ENCODE measurements around the gene PRKAR2B.

DNA sequence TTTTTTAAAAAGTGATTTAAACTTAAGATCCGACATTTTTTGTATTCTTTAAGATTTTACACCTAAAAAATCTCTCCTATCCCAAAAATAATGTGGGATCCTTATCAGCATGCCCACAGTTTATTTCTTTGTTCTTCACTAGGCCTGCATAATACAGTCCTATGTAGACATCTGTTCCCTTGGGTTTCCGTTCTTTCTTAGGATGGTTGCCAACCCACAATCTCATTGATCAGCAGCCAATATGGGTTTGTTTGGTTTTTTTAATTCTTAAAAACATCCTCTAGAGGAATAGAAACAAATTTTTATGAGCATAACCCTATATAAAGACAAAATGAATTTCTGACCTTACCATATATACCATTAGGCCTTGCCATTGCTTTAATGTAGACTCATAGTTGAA is 115.9 kb downstream of the PRKAR2B start:
- no peak for TF ChIP-seq POLR2A (IDR thresholded peaks at IDR 0.05)
- TF ChIP-seq POLR2AphosphoS5 (IDR thresholded peaks at IDR 0.05): no peak
- TF ChIP-seq, protein P1, sequence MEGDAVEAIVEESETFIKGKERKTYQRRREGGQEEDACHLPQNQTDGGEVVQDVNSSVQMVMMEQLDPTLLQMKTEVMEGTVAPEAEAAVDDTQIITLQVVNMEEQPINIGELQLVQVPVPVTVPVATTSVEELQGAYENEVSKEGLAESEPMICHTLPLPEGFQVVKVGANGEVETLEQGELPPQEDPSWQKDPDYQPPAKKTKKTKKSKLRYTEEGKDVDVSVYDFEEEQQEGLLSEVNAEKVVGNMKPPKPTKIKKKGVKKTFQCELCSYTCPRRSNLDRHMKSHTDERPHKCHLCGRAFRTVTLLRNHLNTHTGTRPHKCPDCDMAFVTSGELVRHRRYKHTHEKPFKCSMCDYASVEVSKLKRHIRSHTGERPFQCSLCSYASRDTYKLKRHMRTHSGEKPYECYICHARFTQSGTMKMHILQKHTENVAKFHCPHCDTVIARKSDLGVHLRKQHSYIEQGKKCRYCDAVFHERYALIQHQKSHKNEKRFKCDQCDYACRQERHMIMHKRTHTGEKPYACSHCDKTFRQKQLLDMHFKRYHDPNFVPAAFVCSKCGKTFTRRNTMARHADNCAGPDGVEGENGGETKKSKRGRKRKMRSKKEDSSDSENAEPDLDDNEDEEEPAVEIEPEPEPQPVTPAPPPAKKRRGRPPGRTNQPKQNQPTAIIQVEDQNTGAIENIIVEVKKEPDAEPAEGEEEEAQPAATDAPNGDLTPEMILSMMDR (IDR thresholded peaks at IDR 0.05): no peak

All from transverse colon (tissue), 4 donors.